Renal cortical epithelial cell (primary cell): Measurements from ENCODE around the gene NALCN. TPM values are rescaled to one million over a fixed set of nuclear protein-coding genes. Genes with fewer than 3 reads are reported as not detected.
A peak's percentile ranks its signal among the peaks of the same experiment; 100 is the strongest.

Experiments used
- DNase-seq: peaks from one replicate; pipeline ENCODE4 v3.0.0-alpha.2; 2011; ENCODE audit warnings: low read depth
- total RNA-seq: library from RNA; depleted of rRNA; stranded (reverse); fragments of >200 nt; gene quantifications from 2 replicates; pipeline ENCODE4 v1.2.3, GENCODE V29; 2014

NALCN gene
- total RNA-seq, 1 donor from 2014 or later: 7.2 TPM

DNA sequence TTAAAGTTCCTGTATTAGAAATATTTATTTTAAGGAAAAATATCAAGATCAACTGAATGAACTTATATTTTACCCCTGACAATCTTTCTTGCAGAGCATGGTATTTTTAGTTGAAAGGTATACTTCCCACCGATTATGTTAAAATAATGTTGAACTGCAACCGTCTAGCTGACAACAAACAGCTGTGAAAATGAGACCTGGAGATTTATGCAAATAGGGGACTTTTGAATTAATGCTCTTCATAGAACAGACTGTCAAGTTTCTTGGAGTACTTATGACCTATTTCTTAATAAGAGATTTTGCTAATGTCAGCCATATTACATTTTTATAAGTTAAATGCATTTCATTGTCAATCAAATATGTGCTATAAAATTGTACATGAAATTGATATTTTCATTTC lies 210.9 kb downstream of the NALCN start:
- DNase-seq: no peak

DNA sequence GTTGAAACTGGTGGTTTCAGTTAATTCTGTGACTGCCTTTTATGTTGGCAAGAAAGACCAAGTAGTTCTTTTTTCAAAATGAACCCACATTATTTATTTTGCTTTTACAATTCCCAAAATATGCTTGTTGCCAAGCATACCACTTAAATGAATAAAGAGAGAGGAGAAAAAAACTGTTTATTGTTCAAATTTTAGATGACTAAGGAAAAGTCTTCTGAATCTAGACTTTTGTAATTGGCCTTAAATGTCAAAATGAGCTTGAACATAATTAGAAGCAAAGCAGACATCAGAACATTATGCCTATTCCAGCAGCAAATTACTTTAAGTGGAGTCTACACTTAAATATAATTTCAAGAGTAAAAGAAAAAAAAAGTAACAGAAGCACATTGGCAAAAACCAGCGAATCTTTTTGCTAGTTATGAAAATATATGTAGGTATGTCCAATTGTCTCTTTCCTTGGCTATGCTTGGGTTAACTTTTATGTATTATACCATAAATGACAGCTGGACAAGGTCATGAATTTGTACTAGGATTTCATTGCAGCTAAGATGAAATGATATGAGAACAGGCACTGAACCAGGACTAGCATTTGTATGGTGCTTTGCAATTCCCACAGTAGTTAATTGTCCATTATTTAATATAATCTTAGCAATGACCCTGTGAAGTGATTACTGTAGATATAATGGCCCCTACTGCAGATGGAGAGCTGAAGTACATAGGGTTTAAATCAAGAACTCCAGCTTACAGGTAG lies 211.9 kb downstream of the NALCN start:
- DNase-seq: no peak

DNA sequence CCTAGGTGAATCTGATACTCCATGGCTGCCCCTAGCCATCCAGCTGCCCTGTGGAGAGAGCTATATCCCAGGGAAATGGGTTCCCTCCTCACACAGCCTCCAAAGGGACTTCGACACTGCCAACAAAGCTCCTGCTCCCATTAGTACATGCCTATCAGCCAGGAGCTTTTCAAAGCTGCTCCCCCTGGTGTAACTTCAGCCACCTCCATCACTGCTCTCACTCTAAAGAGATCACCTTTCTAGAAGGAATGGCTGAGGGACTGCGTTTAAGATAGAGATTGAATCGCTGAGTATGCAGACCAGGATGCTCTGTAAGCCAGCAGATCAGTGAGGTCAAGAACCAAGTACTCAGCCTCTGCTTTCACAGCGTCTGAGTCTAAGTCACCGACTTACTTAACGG lies 213.7 kb downstream of the NALCN start:
- DNase-seq: no peak

DNA sequence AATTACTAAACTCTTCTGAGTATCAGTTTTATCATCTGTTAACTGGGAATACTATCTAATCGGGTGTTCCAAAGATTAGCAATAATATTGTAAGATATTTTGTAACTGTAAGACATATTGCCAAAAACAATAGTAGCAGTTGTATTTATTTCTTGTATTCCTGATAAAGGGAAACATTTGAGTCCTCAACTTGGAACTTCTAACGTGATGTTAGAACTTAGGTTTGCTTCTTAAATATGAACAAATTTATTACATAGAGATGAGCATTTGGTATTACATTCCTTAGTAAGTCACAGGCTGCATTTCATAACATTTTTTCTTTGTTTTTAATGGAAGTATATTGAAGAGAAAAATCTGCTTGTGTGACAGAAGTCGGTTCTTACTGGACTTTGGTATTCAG lies 225.3 kb downstream of the NALCN start:
- no peak for DNase-seq

DNA sequence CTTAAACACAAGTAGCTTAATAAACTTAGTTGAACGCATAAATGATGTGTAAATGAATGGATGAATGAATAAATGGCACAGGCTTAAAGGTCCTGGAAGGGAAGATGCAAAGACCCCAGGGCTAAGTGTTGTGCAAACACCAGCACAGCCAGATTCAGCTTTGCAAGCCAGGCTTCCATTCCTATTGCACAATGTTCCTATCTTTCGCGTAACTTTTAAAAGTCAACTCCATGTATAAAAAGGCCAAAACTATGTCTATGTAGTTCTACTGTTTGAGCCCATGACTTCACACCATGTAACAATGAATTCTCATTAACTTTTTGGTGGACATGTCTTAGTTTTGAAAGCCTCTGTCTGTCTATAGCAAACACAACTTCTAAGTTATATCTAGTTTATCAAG lies 226.0 kb downstream of the NALCN start:
- DNase-seq: no peak

DNA sequence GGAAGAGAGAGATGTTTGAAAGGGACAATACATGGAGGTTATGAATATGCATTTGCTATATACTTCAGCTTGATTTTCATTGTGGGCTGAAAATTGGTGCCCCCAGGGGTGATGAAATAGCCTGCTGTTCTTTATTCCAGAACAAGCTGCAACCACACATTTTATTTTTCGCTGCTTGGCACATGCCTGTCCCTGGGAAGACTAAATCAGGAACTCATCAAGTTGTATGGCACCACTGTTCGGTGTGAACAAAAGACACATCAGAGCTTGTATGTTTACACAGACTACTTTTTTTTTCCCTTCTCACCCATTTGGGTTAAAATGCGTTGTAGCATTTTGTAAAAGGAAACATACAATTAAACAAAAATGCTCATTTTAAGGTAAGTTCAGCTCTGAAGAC lies 230.7 kb downstream of the NALCN start:
- no peak for DNase-seq

GRCh38 chr13:101181076-101181685 lies 235.1 kb downstream of the NALCN start:
- DNase-seq: no peak

DNA sequence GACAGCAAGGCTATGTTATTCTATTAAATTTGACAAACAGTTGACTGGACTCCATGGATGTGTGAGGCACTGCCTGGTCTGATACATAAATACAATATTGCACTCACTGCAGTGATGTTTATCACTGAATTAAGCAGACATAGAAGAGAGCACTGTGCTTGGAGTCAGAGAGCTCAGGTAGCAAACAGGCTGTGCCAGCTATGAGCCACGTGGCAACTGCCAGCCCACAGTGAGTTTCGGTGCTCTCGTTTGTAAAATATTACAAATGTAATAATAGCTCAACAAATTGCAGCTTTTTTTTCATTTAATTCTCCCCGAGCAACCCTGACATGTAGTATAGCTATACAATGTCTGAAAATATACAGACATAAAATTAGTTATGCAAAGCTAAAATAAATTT lies 237.3 kb downstream of the NALCN start:
- no peak for DNase-seq

- DNase-seq: no peak
These were observed 237.9 kb downstream of the NALCN start for GRCh38 chr13:101178406-101178805.

DNA sequence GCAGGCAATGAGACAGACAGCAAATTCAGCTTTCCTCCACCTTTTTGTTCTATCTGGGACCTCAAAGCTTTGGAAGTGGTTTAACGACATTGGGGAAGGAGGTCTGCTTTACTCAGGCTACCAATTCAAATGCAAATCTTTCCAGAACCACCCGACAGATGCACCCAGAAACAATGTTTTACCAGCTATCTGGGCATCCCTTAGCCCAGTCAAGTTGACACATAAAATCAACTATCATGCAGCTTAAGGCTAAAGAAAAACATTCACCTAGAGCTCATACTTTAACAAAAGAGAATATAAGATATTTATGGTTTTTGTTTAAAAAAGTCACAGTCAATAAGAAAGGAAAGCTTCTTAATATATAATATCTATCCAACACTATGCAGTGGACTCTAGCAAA lies 246.0 kb downstream of the NALCN start:
- DNase-seq: no peak

- DNase-seq: peak; percentile 75
These were observed 259.0 kb downstream of the NALCN start for GRCh38 chr13:101157261-101157660.

DNA sequence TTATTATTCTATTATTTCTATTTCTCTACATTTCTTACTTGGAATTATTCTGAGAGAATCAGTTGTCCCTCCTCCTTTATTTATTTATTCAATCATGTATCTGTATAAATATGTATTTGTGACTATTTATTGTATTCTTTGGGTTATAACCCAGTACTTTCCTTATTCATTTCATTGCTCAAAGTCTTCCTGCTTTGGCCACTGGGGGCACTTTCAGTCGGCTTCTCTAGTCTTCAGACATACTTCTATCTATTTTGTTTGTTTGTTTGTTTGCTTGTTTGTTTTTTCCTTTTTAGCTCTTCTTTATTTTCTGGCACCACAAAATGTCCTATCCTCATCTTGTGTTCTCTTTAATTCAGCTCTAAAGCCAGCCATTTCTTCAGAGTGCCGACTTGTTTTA lies 260.4 kb downstream of the NALCN start:
- DNase-seq: no peak

GRCh38 chr13:101152184-101152583 lies 264.1 kb downstream of the NALCN start:
- DNase-seq: no peak

- no peak for DNase-seq
These were observed 265.3 kb downstream of the NALCN start for GRCh38 chr13:101150998-101151397.

GRCh38 chr13:101149735-101150384 lies 266.4 kb downstream of the NALCN start:
- DNase-seq: peak; percentile 37

GRCh38 chr13:101146101-101146898 lies 270.0 kb downstream of the NALCN start:
- DNase-seq: no peak

- peak; percentile 54 for DNase-seq
These were observed 271.4 kb downstream of the NALCN start for GRCh38 chr13:101144808-101145419.

DNA sequence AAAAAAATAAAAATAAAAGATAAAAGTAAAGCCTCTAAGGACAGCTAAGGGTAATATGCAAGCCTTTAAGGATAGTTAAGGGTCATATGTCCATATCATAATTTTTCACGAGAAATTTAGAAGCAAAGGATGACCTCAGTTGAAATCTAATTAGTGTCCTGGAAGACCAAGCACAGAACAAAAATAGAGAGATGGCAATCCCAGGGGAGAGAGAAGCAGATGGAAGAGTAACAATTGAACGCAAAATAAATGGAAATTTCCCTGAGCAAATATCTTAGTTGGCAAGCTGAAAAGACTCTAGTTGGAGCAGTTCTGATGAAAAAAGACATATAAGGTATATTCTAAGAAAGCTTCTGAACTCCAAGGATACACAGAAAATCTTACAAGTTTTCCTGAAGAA lies 275.4 kb downstream of the NALCN start:
- DNase-seq: no peak

GRCh38 chr13:101140087-101140770 lies 276.1 kb downstream of the NALCN start:
- peak; percentile 5 for DNase-seq

GRCh38 chr13:101139081-101139480 lies 277.2 kb downstream of the NALCN start:
- DNase-seq: peak; percentile 88

DNA sequence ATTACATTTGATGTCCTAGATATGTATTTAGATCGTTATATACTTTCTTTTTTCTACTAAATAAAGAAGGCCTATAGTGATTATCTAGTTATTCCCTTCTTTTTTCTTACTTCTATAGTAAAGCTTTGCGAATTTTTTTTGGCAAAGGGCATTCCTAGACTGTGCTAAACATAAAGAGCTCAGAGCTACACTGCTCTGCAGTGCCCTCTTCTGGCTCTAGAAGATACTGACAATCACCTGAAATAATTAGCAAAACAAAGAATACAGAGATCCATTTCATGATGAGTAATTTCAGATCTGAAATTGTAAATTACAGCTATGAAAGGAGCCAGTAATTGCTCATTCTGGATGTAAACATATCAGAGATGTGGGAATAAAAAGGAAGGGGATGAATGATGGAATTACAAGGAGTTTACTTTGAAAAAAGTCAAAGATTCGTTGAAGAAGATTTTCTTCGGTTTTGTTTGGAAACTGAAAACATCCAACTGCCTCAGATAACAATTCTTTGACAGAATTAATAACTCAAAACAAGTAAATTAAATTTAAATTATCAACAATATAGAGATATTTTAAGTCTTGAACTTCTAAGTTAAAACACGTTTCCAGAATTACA lies 288.5 kb downstream of the NALCN start:
- DNase-seq: peak; percentile 51
